Stimulated activated CD4-positive, alpha-beta T cell treated with anti-CD3 and anti-CD28 coated beads, Interleukin-4, amount 100 ng/mL, for 1 hour (primary cell): ENCODE results near the gene SNX10.

ENCODE experiments used
- DNase-seq: peaks from one replicate; pipeline ENCODE4 v3.0.0-alpha.2; 2020

Gene SNX10

GRCh38 chr7:26340476-26341018, 48.9 kb downstream of the SNX10 start:
- no peak for DNase-seq

- DNase-seq: no peak
These were observed 51.7 kb downstream of the SNX10 start for GRCh38 chr7:26343320-26343832.

GRCh38 chr7:26343837-26344236, 52.2 kb downstream of the SNX10 start:
- DNase-seq: no peak

GRCh38 chr7:26345202-26345601, 53.5 kb downstream of the SNX10 start:
- no peak for DNase-seq

- no peak for DNase-seq
These were observed 54.2 kb downstream of the SNX10 start for GRCh38 chr7:26345837-26346236.

GRCh38 chr7:26346611-26347203, 55.0 kb downstream of the SNX10 start:
- no peak for DNase-seq

- no peak for DNase-seq
These were observed 56.7 kb downstream of the SNX10 start for GRCh38 chr7:26348234-26348851.

GRCh38 chr7:26349005-26349915, 57.6 kb downstream of the SNX10 start:
- DNase-seq: no peak

- no peak for DNase-seq
These were observed 59.5 kb downstream of the SNX10 start for GRCh38 chr7:26351171-26351570.

GRCh38 chr7:26356229-26356628, 64.6 kb downstream of the SNX10 start:
- DNase-seq: no peak

- no peak for DNase-seq
These were observed 65.5 kb downstream of the SNX10 start for GRCh38 chr7:26356929-26357798.

GRCh38 chr7:26357799-26358151, 66.1 kb downstream of the SNX10 start:
- no peak for DNase-seq

- no peak for DNase-seq
These were observed 69.0 kb downstream of the SNX10 start for GRCh38 chr7:26360650-26361049.

GRCh38 chr7:26361637-26362036, 70.0 kb downstream of the SNX10 start:
- DNase-seq: no peak

GRCh38 chr7:26363465-26363864, 71.8 kb downstream of the SNX10 start:
- no peak for DNase-seq

- no peak for DNase-seq
These were observed 73.6 kb downstream of the SNX10 start for GRCh38 chr7:26365077-26365900.

GRCh38 chr7:26365901-26366275, 74.2 kb downstream of the SNX10 start:
- DNase-seq: no peak

GRCh38 chr7:26367219-26367711, 75.6 kb downstream of the SNX10 start:
- DNase-seq: no peak

- DNase-seq: no peak
These were observed 76.9 kb downstream of the SNX10 start for GRCh38 chr7:26368542-26368941.

GRCh38 chr7:26369593-26369992, 77.9 kb downstream of the SNX10 start:
- no peak for DNase-seq

GRCh38 chr7:26370011-26370410, 78.3 kb downstream of the SNX10 start:
- DNase-seq: no peak
